ENCODE measurements around the gene DCAF15. TPM values are rescaled to one million over a fixed set of nuclear protein-coding genes. Genes with fewer than 3 reads are reported as not detected.

The DCAF15 gene
- total RNA-seq, 1 experiment from 2014 or later = 15.1 TPM

- peak overlapping the region; percentile 93 for H2AFZ ChIP-seq (ENCODE audit: low read length)
- H3K36me3 ChIP-seq (ENCODE audit: insufficient read depth, low read length) = peaks cover 7% of the 10 kb centered on the region; the same call in 1 of the 2 replicates
- H3K4me2 ChIP-seq (ENCODE audit: low read depth, low read length, poor library complexity, severe bottlenecking) = peak overlapping the region; percentile 89
- H3K4me3 ChIP-seq (ENCODE audit: low read length) = peak overlapping the region; percentile 74
- H3K79me2 ChIP-seq (ENCODE audit: low read length) = peaks cover 21% of the 10 kb centered on the region
- H3K27ac ChIP-seq (ENCODE audit: low read length) = no peak overlapping the region
- DNase-seq = no peak
- H3K4me1 ChIP-seq (ENCODE audit: low read length) = peaks cover 16% of the 10 kb centered on the region
- H3K9me2 ChIP-seq (replicated peaks; ENCODE audit: insufficient read depth, low read length) = no peaks in the 10 kb centered on the region
- H3K9me3 ChIP-seq (ENCODE audit: low read length) = no peaks in the 10 kb centered on the region
- H3K9ac ChIP-seq (ENCODE audit: low read length) = peak overlapping the region; percentile 65
- H4K20me1 ChIP-seq (ENCODE audit: insufficient read depth, low read depth, low read length) = peaks cover 6% of the 10 kb centered on the region
- H3K27me3 ChIP-seq (ENCODE audit: low read length) = no peaks in the 10 kb centered on the region
Observed at GRCh38 chr19:13951799-13952153, 533 bp upstream of the DCAF15 start.

- Histone ChIP-seq H2AFZ (ENCODE audit: low read length) (no peak overlapping the region), H3K79me2 (ENCODE audit: low read length) (peaks cover 21% of the 10 kb centered on the region), H3K4me3 (ENCODE audit: low read length) (peak overlapping the region; percentile 100), H3K9me3 (ENCODE audit: low read length) (no peaks in the 10 kb centered on the region), H3K4me2 (ENCODE audit: low read depth, low read length, poor library complexity, severe bottlenecking) (peak overlapping the region; percentile 99), H3K9ac (ENCODE audit: low read length) (peak overlapping the region; percentile 99), H3K9me2 (replicated peaks; ENCODE audit: insufficient read depth, low read length) (no peaks in the 10 kb centered on the region), H3K36me3 (ENCODE audit: insufficient read depth, low read length) (peaks cover 13% of the 10 kb centered on the region; the same call in 1 of the 2 replicates), H4K20me1 (ENCODE audit: insufficient read depth, low read depth, low read length) (peaks cover 6% of the 10 kb centered on the region), H3K4me1 (ENCODE audit: low read length) (peaks cover 16% of the 10 kb centered on the region), H3K27ac (ENCODE audit: low read length) (peak overlapping the region; percentile 55), H3K27me3 (ENCODE audit: low read length) (no peaks in the 10 kb centered on the region)
- DNase-seq = peak; percentile 53
Observed at GRCh38 chr19:13952931-13953531, 722 bp downstream of the DCAF15 start.

- Histone ChIP-seq H3K27ac (ENCODE audit: low read length) (no peak overlapping the region), H3K27me3 (ENCODE audit: low read length) (no peaks in the 10 kb centered on the region), H3K9me3 (ENCODE audit: low read length) (no peaks in the 10 kb centered on the region), H3K9me2 (replicated peaks; ENCODE audit: insufficient read depth, low read length) (no peaks in the 10 kb centered on the region), H3K4me2 (ENCODE audit: low read depth, low read length, poor library complexity, severe bottlenecking) (no peak overlapping the region), H3K9ac (ENCODE audit: low read length) (no peak overlapping the region), H3K36me3 (ENCODE audit: insufficient read depth, low read length) (peaks cover 13% of the 10 kb centered on the region; the same call in 1 of the 2 replicates), H3K79me2 (ENCODE audit: low read length) (peaks cover 21% of the 10 kb centered on the region), H3K4me3 (ENCODE audit: low read length) (no peak overlapping the region), H4K20me1 (ENCODE audit: insufficient read depth, low read depth, low read length) (peaks cover 6% of the 10 kb centered on the region), H3K4me1 (ENCODE audit: low read length) (peaks cover 16% of the 10 kb centered on the region), H2AFZ (ENCODE audit: low read length) (no peak overlapping the region)
- DNase-seq = no peak
Observed at GRCh38 chr19:13954185-13954584, 1.9 kb downstream of the DCAF15 start.

DNA sequence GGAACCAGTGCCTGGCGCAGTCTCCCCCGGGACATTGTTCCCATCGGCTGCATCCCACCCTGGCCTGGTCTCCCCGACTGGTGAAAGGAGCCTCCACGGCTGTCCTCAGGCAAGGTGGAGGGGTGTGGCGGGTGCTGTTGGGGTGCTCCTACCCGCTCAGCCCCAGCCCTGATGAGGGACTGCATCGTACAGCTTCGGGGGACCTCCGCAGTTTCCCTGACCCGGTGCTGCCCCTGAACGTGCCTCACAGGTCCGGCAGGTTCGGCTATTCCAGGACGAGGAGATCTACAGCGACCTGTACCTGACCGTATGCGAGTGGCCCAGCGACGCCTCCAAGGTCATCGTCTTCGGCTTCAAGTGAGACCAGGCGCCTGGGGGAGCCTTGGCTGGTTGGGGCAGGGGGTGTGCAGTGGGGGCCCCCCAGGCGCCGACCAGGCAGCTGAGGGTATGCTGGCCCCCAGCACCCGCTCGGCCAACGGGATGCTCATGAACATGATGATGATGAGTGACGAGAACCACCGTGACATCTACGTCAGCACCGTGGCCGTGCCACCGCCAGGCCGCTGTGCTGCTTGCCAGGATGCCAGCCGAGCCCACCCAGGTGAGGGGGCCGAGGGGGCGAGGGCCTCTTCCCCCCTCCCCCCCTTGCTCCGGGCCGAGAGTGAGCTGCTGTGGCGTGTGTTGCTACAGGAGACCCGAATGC is 3.5 kb downstream of the DCAF15 start:
- Histone ChIP-seq H3K4me1 (ENCODE audit: low read length) (peaks cover 16% of the 10 kb centered on the region), H3K27ac (ENCODE audit: low read length) (no peak overlapping the region), H3K9me2 (replicated peaks; ENCODE audit: insufficient read depth, low read length) (no peaks in the 10 kb centered on the region), H3K79me2 (ENCODE audit: low read length) (peaks cover 21% of the 10 kb centered on the region), H3K36me3 (ENCODE audit: insufficient read depth, low read length) (peaks cover 16% of the 10 kb centered on the region; the same call in 1 of the 2 replicates), H3K9me3 (ENCODE audit: low read length) (no peaks in the 10 kb centered on the region), H3K4me2 (ENCODE audit: low read depth, low read length, poor library complexity, severe bottlenecking) (no peak overlapping the region), H3K4me3 (ENCODE audit: low read length) (no peak overlapping the region), H2AFZ (ENCODE audit: low read length) (no peak overlapping the region), H3K9ac (ENCODE audit: low read length) (no peak overlapping the region), H4K20me1 (ENCODE audit: insufficient read depth, low read depth, low read length) (peaks cover 6% of the 10 kb centered on the region), H3K27me3 (ENCODE audit: low read length) (no peaks in the 10 kb centered on the region)
- DNase-seq = no peak

DNA sequence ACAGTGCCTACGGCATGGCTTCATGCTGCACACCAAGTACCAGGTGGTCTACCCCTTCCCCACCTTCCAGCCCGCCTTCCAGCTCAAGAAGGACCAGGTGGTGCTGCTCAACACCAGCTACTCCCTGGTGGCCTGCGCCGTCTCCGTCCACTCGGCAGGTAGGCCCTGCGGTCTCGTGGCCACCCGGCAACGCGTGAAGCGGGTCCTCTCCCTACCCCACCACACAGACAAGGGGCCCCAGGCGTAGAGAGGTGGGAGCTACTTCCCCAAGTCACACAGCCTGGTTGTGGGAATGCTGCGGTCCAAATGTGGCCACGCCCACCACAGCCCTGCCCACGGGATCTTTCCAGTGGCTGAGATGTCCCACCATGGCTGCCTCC is 4.0 kb downstream of the DCAF15 start:
- Histone ChIP-seq H3K9me3 (ENCODE audit: low read length) (no peaks in the 10 kb centered on the region), H3K27me3 (ENCODE audit: low read length) (no peaks in the 10 kb centered on the region), H3K4me3 (ENCODE audit: low read length) (no peak overlapping the region), H3K36me3 (ENCODE audit: insufficient read depth, low read length) (peaks cover 16% of the 10 kb centered on the region; the same call in 1 of the 2 replicates), H3K9me2 (replicated peaks; ENCODE audit: insufficient read depth, low read length) (no peaks in the 10 kb centered on the region), H3K4me2 (ENCODE audit: low read depth, low read length, poor library complexity, severe bottlenecking) (no peak overlapping the region), H3K4me1 (ENCODE audit: low read length) (peaks cover 16% of the 10 kb centered on the region), H3K9ac (ENCODE audit: low read length) (no peak overlapping the region), H3K27ac (ENCODE audit: low read length) (no peak overlapping the region), H4K20me1 (ENCODE audit: insufficient read depth, low read depth, low read length) (peaks cover 6% of the 10 kb centered on the region), H3K79me2 (ENCODE audit: low read length) (peaks cover 21% of the 10 kb centered on the region), H2AFZ (ENCODE audit: low read length) (no peak overlapping the region)
- DNase-seq = no peak

- no peak overlapping the region for H3K4me3 ChIP-seq (ENCODE audit: low read length)
- H3K79me2 ChIP-seq (ENCODE audit: low read length) = peaks cover 21% of the 10 kb centered on the region
- H4K20me1 ChIP-seq (ENCODE audit: insufficient read depth, low read depth, low read length) = peaks cover 6% of the 10 kb centered on the region
- H2AFZ ChIP-seq (ENCODE audit: low read length) = no peak overlapping the region
- H3K9me2 ChIP-seq (replicated peaks; ENCODE audit: insufficient read depth, low read length) = no peaks in the 10 kb centered on the region
- H3K9ac ChIP-seq (ENCODE audit: low read length) = no peak overlapping the region
- no peak overlapping the region for H3K4me2 ChIP-seq (ENCODE audit: low read depth, low read length, poor library complexity, severe bottlenecking)
- no peak for DNase-seq
- H3K9me3 ChIP-seq (ENCODE audit: low read length) = no peaks in the 10 kb centered on the region
- H3K27ac ChIP-seq (ENCODE audit: low read length) = no peak overlapping the region
- H3K36me3 ChIP-seq (ENCODE audit: insufficient read depth, low read length) = peaks cover 16% of the 10 kb centered on the region; the same call in 1 of the 2 replicates
- H3K27me3 ChIP-seq (ENCODE audit: low read length) = no peaks in the 10 kb centered on the region
- peaks cover 10% of the 10 kb centered on the region for H3K4me1 ChIP-seq (ENCODE audit: low read length)
Observed at GRCh38 chr19:13957051-13957450, 4.7 kb downstream of the DCAF15 start.

GRCh38 chr19:13958043-13958442 is 5.7 kb downstream of the DCAF15 start:
- no peak overlapping the region for H2AFZ ChIP-seq (ENCODE audit: low read length)
- no peaks in the 10 kb centered on the region for H3K9me2 ChIP-seq (replicated peaks; ENCODE audit: insufficient read depth, low read length)
- no peaks in the 10 kb centered on the region for H3K27me3 ChIP-seq (ENCODE audit: low read length)
- H3K4me3 ChIP-seq (ENCODE audit: low read length) = no peak overlapping the region
- no peak overlapping the region for H3K27ac ChIP-seq (ENCODE audit: low read length)
- H3K79me2 ChIP-seq (ENCODE audit: low read length) = peaks cover 17% of the 10 kb centered on the region
- peaks cover 8% of the 10 kb centered on the region for H3K4me1 ChIP-seq (ENCODE audit: low read length)
- peaks cover 4% of the 10 kb centered on the region for H4K20me1 ChIP-seq (ENCODE audit: insufficient read depth, low read depth, low read length)
- no peak overlapping the region for H3K4me2 ChIP-seq (ENCODE audit: low read depth, low read length, poor library complexity, severe bottlenecking)
- DNase-seq = no peak
- no peaks in the 10 kb centered on the region for H3K9me3 ChIP-seq (ENCODE audit: low read length)
- H3K9ac ChIP-seq (ENCODE audit: low read length) = no peak overlapping the region
- H3K36me3 ChIP-seq (ENCODE audit: insufficient read depth, low read length) = peaks cover 16% of the 10 kb centered on the region; the same call in 1 of the 2 replicates

GRCh38 chr19:13959141-13959961 is 7.0 kb downstream of the DCAF15 start:
- Histone ChIP-seq H2AFZ (ENCODE audit: low read length) (no peak overlapping the region), H3K4me3 (ENCODE audit: low read length) (no peak overlapping the region), H3K4me2 (ENCODE audit: low read depth, low read length, poor library complexity, severe bottlenecking) (no peak overlapping the region), H4K20me1 (ENCODE audit: insufficient read depth, low read depth, low read length) (no peaks in the 10 kb centered on the region), H3K4me1 (ENCODE audit: low read length) (no peaks in the 10 kb centered on the region), H3K9me2 (replicated peaks; ENCODE audit: insufficient read depth, low read length) (no peaks in the 10 kb centered on the region), H3K79me2 (ENCODE audit: low read length) (peaks cover 4% of the 10 kb centered on the region; the same call in 1 of the 2 replicates), H3K36me3 (ENCODE audit: insufficient read depth, low read length) (peaks cover 16% of the 10 kb centered on the region; the same call in 1 of the 2 replicates), H3K9ac (ENCODE audit: low read length) (no peak overlapping the region), H3K27ac (ENCODE audit: low read length) (no peak overlapping the region), H3K9me3 (ENCODE audit: low read length) (no peaks in the 10 kb centered on the region), H3K27me3 (ENCODE audit: low read length) (no peaks in the 10 kb centered on the region)
- DNase-seq = no peak
